Activated T-cell treated with anti-CD3 and anti-CD28 coated beads, Interleukin-2, amount 50 U/mL, for 1 hour (primary cell): Measurements from ENCODE around the gene ZSCAN22.
"Not testable (repeated sequence)": the region's sequence is repeated elsewhere in the genome, so short reads cannot be mapped to it uniquely, and the experiment has no call there.

Source experiments
- DNase-seq: peaks from one replicate; pipeline ENCODE4 v3.0.0-alpha.2; 2020

The ZSCAN22 gene

GRCh38 chr19:58319241-58319640 lies 7.6 kb upstream of the ZSCAN22 start:
- no peak for DNase-seq

GRCh38 chr19:58325311-58326022 lies 1.3 kb upstream of the ZSCAN22 start:
- DNase-seq, result no peak

GRCh38 chr19:58326501-58326913 lies 287 bp upstream of the ZSCAN22 start:
- no peak for DNase-seq

GRCh38 chr19:58328999-58329398 lies 2.2 kb downstream of the ZSCAN22 start:
- peak; percentile 36 for DNase-seq

- DNase-seq, result no peak
These were observed 3.7 kb downstream of the ZSCAN22 start for GRCh38 chr19:58330458-58330857.

DNA sequence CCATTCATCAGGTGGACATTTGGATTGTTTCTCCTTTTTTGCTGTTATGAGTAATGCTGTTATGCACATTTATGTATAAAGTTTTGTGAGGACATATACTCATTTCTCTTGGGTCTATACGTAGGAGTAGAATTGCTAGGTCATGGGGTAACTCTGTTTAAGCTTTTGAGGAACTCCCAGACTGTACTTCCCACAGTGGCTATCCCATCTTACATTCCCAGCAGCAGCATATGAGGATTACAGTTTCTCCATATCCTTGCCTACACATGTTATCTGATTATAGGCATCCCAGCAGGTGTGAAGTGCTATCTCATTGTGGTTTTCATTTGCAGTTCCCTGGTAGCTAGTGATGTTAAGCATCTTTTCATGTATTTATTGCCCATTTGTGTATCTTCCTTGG lies 5.9 kb downstream of the ZSCAN22 start:
- no peak for DNase-seq

GRCh38 chr19:58334691-58335249 lies 8.0 kb downstream of the ZSCAN22 start:
- no peak for DNase-seq

DNA sequence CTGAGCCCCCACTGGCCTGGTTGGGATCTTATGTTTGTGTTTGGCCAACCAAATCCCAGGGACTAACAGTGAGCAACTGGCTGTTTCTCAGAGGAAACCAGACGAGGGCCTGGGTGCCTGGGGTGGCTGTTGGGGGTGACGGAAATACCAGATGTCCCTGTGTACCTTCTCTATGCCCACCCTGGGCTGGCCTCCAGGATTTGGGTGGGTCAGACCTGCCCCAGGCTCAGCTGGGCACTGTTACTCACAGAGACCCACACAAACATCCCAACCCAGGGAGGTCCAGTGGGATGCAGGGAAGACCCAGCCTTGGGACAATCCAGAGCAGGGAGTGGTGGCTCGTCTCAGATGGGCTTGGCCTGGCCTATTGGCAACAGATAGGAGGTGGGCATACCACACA lies 8.8 kb downstream of the ZSCAN22 start:
- no peak for DNase-seq

GRCh38 chr19:58336216-58336615 lies 9.4 kb downstream of the ZSCAN22 start:
- no peak for DNase-seq

GRCh38 chr19:58336820-58337219 lies 10.0 kb downstream of the ZSCAN22 start:
- DNase-seq, result no peak

DNA sequence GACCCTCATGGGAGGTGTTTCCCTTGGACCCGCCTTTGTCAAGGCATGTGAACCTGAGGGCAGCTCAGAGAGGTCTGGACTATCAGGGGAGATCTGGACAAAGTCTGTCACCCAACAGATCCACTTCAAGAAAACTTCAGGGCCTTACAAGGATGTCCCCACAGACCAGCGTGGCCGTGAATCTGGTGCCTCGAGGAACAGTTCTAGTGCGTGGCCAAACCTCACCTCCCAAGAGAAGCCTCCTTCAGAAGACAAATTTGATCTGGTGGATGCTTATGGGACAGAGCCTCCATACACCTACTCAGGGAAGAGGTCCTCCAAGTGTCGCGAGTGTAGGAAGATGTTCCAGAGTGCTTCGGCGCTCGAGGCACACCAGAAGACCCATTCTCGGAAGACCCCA lies 11.5 kb downstream of the ZSCAN22 start:
- DNase-seq, result no peak

GRCh38 chr19:58338825-58339558 lies 12.2 kb downstream of the ZSCAN22 start:
- DNase-seq, result no peak

DNA sequence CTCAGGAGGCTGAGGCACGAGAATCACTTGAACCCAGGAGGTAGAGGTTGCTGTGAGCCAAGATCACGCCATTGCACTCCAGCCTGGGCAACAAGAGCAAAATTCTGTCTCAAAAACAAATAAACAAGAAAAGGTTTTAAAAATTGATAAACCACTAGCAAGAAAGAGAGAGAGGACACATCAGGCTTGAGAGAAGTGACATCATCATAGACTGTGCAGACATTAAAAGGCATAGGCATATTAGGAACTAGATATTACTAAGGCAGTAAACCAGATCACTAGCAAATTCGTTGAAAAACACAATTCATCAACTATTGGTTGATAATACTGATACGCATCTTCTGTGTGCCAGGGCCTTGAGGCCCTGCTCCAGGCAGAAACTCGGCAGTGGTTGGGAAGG lies 18.8 kb downstream of the ZSCAN22 start:
- DNase-seq, result no peak

DNA sequence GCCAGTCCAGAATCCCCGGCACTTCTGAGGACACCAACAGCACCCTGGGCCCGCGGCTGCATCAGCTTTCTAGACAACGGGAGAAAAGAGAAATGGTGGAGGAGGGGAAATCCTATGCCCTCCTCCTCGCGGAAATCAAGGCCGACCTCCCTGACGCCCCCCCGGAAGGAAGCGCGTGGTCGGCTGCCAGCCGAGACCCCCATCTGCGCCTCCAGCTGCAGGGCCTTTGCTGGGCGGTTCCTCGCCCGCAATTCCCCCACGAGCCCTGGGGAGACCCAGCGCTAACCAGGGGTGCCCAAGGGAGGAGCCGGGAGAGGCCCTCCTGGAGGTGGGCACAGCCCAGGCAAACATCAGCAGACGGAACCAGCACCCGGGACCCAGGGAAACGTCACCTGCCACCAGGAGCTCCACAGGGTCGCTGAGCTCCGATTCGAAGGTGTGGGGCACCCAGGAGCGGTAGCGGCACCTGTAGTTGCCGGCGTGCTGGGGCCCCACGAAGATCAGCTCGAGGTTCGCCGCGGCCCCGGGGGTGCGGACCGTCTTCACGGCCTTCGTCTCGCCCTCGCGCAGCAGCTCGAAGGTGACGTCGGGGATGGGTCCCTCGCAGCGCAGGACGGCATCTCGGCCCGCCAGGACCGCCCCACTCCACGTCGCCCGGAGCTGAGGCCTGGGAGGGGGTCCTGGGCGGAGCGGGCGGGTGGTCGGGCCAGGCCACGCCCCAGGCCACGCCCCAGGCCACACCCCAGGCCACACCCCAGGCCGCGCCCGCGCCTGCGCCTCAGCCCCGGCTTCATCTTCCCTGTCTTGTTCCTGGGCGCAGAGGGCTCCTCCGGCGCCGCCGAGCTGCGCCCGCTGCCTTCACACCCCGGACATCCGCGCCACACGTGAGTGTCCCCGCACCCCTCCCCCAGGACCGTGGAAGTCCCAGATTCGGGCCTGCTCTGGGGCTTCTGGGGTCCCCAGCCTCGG lies 20.5 kb downstream of the ZSCAN22 start:
- peak; percentile 73 for DNase-seq

DNA sequence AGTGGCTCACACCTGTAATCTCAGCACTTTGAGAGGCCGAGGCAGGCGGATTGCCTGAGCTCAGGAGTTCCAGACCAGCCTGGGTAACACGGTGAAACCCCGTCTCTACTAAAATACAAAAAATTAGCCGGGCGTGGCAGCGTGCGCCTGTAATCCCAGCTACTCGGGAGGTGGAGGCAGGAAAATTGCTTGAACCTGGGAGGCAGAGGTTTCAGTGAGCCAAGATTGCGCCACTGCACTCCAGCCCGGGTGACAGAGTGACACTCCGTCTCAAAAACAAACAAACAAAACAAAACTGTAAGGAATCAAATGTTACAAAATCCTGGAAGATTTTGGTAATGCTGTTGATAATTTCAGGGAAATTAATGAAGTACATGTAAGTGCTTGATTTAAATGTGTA lies 21.3 kb downstream of the ZSCAN22 start:
- DNase-seq, result not testable (repeated sequence)

DNA sequence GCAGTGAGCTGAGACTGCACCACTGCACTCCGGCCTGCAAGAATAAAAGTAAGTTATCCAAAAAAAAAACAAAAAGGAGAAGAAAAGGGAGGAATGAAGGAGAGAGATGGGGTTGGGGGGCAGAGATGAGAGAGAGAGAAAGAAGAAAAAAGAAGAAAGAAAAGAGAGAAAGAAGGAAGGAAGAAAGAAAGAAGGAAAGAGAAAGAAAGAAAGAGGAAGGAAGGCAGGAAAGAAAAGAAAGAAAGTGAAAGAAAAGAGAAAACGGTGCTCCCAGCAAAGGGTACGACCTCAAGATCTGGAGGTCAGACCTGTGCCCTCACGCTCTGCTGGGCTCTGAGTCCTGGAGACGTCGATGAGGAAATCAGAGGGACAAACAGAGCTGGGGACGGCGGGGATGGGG lies 22.8 kb downstream of the ZSCAN22 start:
- no peak for DNase-seq

DNA sequence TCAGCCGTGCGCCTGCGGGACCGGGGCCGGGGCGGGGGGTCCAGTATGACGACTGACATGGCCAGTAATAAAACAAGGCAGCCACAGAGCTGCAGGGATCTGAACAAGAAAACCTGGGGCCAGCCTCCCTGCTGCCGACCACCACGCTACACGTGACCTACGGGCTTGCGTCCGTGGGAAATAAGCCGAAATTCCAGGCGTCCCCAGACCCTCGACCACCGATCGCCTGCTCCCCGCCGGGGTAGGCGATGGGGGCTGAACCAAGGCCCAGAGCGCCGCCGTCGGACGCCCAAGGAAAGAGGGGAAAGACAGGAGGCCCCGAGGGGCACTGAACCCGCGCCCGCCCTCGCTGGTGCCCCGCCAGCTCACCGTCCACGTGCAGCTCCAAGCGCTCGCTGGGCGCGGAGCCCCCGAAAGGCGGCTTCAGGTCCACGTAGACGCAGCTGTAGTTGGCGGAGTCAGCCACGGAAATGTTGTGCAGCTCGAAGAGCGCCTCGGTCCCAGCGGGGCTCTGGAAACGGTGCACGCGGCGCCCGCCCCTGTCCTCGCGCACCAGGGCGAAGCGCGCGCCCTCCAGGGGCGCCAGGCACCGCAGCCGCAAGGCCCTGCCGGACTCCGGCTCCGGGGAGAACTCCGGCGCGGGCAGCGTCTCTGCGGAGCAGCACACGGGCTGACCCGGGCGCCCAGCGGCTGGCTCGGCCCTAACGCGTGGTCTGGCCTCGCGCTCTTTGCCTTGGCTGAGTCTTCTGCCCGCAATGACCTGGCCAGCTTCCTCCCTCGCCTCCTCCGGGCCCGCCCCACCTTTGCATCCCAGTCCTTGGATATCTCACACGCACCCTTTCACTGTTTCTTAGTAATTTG lies 23.4 kb downstream of the ZSCAN22 start:
- no peak for DNase-seq

GRCh38 chr19:58350871-58351557 lies 24.2 kb downstream of the ZSCAN22 start:
- no peak for DNase-seq

- DNase-seq, result no peak
These were observed 24.7 kb downstream of the ZSCAN22 start for GRCh38 chr19:58351558-58351878.

GRCh38 chr19:58351990-58352755 lies 25.4 kb downstream of the ZSCAN22 start:
- DNase-seq, result no peak
